Astrocyte (in vitro differentiated cells and primary cell): ENCODE data around the gene MRPS18A. TPM values are rescaled to one million over a fixed set of nuclear protein-coding genes. Genes with fewer than 3 reads are reported as not detected.

Experiments
- DNase-seq: peaks from one replicate; pipeline ENCODE4 v3.0.0-alpha.2; 2010; ENCODE audit warnings: low read depth
- FAIRE-seq: peaks from 2 replicates; lab custom pipeline; 2011; peaks lifted over from hg19 to GRCh38; lab: Jason Lieb, UNC
- H2AFZ ChIP-seq: 2 replicates; pipeline ENCODE4 v1.6.0; 2012; ENCODE audit warnings: low read depth, low read length, inconsistent platforms
- H3K27ac ChIP-seq: 2 replicates; pipeline ENCODE4 v1.5.1; 2011; ENCODE audit warnings: low read depth, low read length, inconsistent platforms
- H3K27me3 ChIP-seq: 2 replicates; pipeline ENCODE4 v1.6.0; 2011; ENCODE audit warnings: low read length, inconsistent platforms; ENCODE audit not compliant: insufficient read depth
- H3K36me3 ChIP-seq: 2 replicates; pipeline ENCODE4 v1.5.1; 2011; ENCODE audit warnings: low read length, inconsistent platforms; ENCODE audit not compliant: insufficient read depth
- H3K4me1 ChIP-seq: 2 replicates; pipeline ENCODE4 v1.5.1; 2011; ENCODE audit warnings: low read length, inconsistent platforms; ENCODE audit not compliant: insufficient read depth
- H3K4me2 ChIP-seq: 2 replicates; pipeline ENCODE4 v1.6.0; 2012; ENCODE audit warnings: low read length, inconsistent platforms
- H3K4me3 ChIP-seq: 2 replicates; pipeline ENCODE4 v1.5.1; 2011; ENCODE audit warnings: low read depth, mild to moderate bottlenecking, low read length, inconsistent platforms; ENCODE audit not compliant: insufficient read depth
- H3K79me2 ChIP-seq: 2 replicates; pipeline ENCODE4 v1.6.0; 2012; ENCODE audit warnings: mild to moderate bottlenecking, low read length, inconsistent platforms; ENCODE audit not compliant: insufficient read depth
- H3K9ac ChIP-seq: 2 replicates; pipeline ENCODE4 v1.6.0; 2012; ENCODE audit warnings: mild to moderate bottlenecking, low read length, inconsistent platforms
- H3K9me3 ChIP-seq: 2 replicates; pipeline ENCODE4 v1.5.1; 2012; ENCODE audit warnings: low read depth, mild to moderate bottlenecking, low read length, inconsistent platforms; ENCODE audit not compliant: insufficient read depth
- H4K20me1 ChIP-seq: 2 replicates; pipeline ENCODE4 v1.6.0; 2012; ENCODE audit warnings: low read length, inconsistent platforms; ENCODE audit not compliant: insufficient read depth
- H3K27ac Mint-ChIP-seq: one replicate; pipeline ENCODE4 v1.8.0; 2021; ENCODE audit warnings: mild to moderate bottlenecking, mixed read lengths; ENCODE audit not compliant: unreplicated experiment
- H3K27me3 Mint-ChIP-seq: one replicate; pipeline ENCODE4 v1.8.0; 2021; ENCODE audit warnings: low read depth, mixed read lengths; ENCODE audit not compliant: unreplicated experiment
- H3K36me3 Mint-ChIP-seq: one replicate; pipeline ENCODE4 v1.8.0; 2021; ENCODE audit warnings: low read depth, mixed read lengths; ENCODE audit not compliant: unreplicated experiment
- H3K4me1 Mint-ChIP-seq: one replicate; pipeline ENCODE4 v1.8.0; 2021; ENCODE audit warnings: low read depth, mixed read lengths; ENCODE audit not compliant: unreplicated experiment
- H3K4me3 Mint-ChIP-seq: one replicate; pipeline ENCODE4 v1.8.0; 2021; ENCODE audit warnings: mild to moderate bottlenecking, moderate library complexity, mixed read lengths; ENCODE audit not compliant: unreplicated experiment
- H3K9me3 Mint-ChIP-seq: one replicate; pipeline ENCODE4 v1.8.0; 2021; ENCODE audit warnings: mild to moderate bottlenecking, mixed read lengths; ENCODE audit not compliant: unreplicated experiment
- CTCF ChIP-seq: IDR thresholded peaks from 2 replicates; pipeline ENCODE4 v1.5.1; 2011; ENCODE audit warnings: low read depth, mild to moderate bottlenecking, inconsistent platforms, low read length, moderate library complexity; ENCODE audit not compliant: insufficient read depth
- EZH2 ChIP-seq: IDR thresholded peaks from 2 replicates; pipeline ENCODE4 v1.6.1; 2012; ENCODE audit warnings: mild to moderate bottlenecking, low read length, inconsistent platforms; ENCODE audit not compliant: insufficient read depth
- total RNA-seq: library from RNA; stranded (reverse); gene quantifications from 2 replicates; pipeline ENCODE4 v1.2.1, GENCODE V29; 2021

The MRPS18A gene
- total RNA-seq, 1 donor from 2014 or later: 33.5 TPM

GRCh38 chr6:43671801-43672690, 15.5 kb downstream of the MRPS18A start:
- no peaks in the 10 kb centered on the region for H3K9me3 Mint-ChIP-seq
- DNase-seq (no peak), FAIRE-seq (no peak)
- peaks cover 14% of the 10 kb centered on the region for H3K36me3 ChIP-seq
- H3K27ac Mint-ChIP-seq: no peak overlapping the region
- no peak for TF ChIP-seq CTCF
- TF ChIP-seq EZH2: no peak
- peaks cover 9% of the 10 kb centered on the region for H4K20me1 ChIP-seq
- H2AFZ ChIP-seq: no peak overlapping the region
- no peak overlapping the region for H3K27ac ChIP-seq
- H3K79me2 ChIP-seq: no peaks in the 10 kb centered on the region
- H3K27me3 ChIP-seq: no peaks in the 10 kb centered on the region
- peaks cover 18% of the 10 kb centered on the region for H3K36me3 Mint-ChIP-seq
- peaks cover 16% of the 10 kb centered on the region for H3K4me1 ChIP-seq
- H3K9me3 ChIP-seq: no peaks in the 10 kb centered on the region
- H3K9ac ChIP-seq: no peak overlapping the region
- no peak overlapping the region for H3K4me3 ChIP-seq
- no peak overlapping the region for H3K4me3 Mint-ChIP-seq
- H3K27me3 Mint-ChIP-seq: no peaks in the 10 kb centered on the region
- H3K4me2 ChIP-seq: no peak overlapping the region
- H3K4me1 Mint-ChIP-seq: peaks cover 27% of the 10 kb centered on the region

- DNase-seq: no peak
- TF ChIP-seq EZH2: no peak
- no peak for TF ChIP-seq CTCF
- H3K27ac ChIP-seq: no peak overlapping the region
- H2AFZ ChIP-seq: no peak overlapping the region
- H3K27ac Mint-ChIP-seq: no peak overlapping the region
- peaks cover 13% of the 10 kb centered on the region for H3K36me3 ChIP-seq
- peaks cover 18% of the 10 kb centered on the region for H3K36me3 Mint-ChIP-seq
- no peak overlapping the region for H3K9ac ChIP-seq
- peaks cover 16% of the 10 kb centered on the region for H3K4me1 ChIP-seq
- H3K9me3 Mint-ChIP-seq: no peaks in the 10 kb centered on the region
- H3K27me3 Mint-ChIP-seq: no peaks in the 10 kb centered on the region
- H4K20me1 ChIP-seq: peaks cover 11% of the 10 kb centered on the region
- H3K79me2 ChIP-seq: no peaks in the 10 kb centered on the region
- no peak overlapping the region for H3K4me2 ChIP-seq
- peaks cover 27% of the 10 kb centered on the region for H3K4me1 Mint-ChIP-seq
- no peak overlapping the region for H3K4me3 ChIP-seq
- no peaks in the 10 kb centered on the region for H3K27me3 ChIP-seq
- H3K4me3 Mint-ChIP-seq: no peak overlapping the region
- no peaks in the 10 kb centered on the region for H3K9me3 ChIP-seq
- no peak for FAIRE-seq
Observed at GRCh38 chr6:43671011-43671800, 16.4 kb downstream of the MRPS18A start.
